Measurements from ENCODE around the gene ABCC1. TPM values are rescaled to one million over a fixed set of nuclear protein-coding genes. Genes with fewer than 3 reads are reported as not detected.

The ABCC1 gene
- total RNA-seq, 1 experiment from 2014 or later, result 16.1 TPM

- no peaks in the 10 kb centered on the region for H3F3A ChIP-seq (ENCODE audit: low read length, unreplicated experiment)
- no peak overlapping the region for H3K27ac ChIP-seq (ENCODE audit: low read length)
- no peak for DNase-seq
- no peaks in the 10 kb centered on the region for H3K79me2 ChIP-seq (ENCODE audit: low read length)
- H3K9me2 ChIP-seq (replicated peaks; ENCODE audit: low read length), result no peaks in the 10 kb centered on the region
- no peak overlapping the region for H3K4me2 ChIP-seq (ENCODE audit: low read length)
- TF ChIP-seq EZH2phosphoT487 (IDR thresholded peaks at IDR 0.05; ENCODE audit: borderline replicate concordance, low read length) (no peak), CTCF (conservative IDR thresholded peaks at IDR 0.05; ENCODE audit: low read depth, low read length) (no peak), EZH2 (IDR thresholded peaks at IDR 0.05; ENCODE audit: low read length, unreplicated experiment) (no peak)
- no peak overlapping the region for H3K4me3 ChIP-seq (ENCODE audit: low read length)
- no peak overlapping the region for H2AFZ ChIP-seq (ENCODE audit: low read length)
- H3K9ac ChIP-seq (ENCODE audit: low read length), result no peak overlapping the region
- POLR2A ChIA-PET (ENCODE audit: unreplicated experiment), result no interaction called here
- ATAC-seq, result no peak
- intact Hi-C loops (cut with micrococcal nuclease), result no loop called here
- no TSS peak for BruUV-seq (replicated peaks)
- H3K4me1 ChIP-seq (ENCODE audit: insufficient read depth, low read length), result no peaks in the 10 kb centered on the region
- CTCF ChIA-PET, result no interaction called here
- no peaks in the 10 kb centered on the region for H3K36me3 ChIP-seq (ENCODE audit: low read depth, low read length)
- no peaks in the 10 kb centered on the region for H3K9me3 ChIP-seq (ENCODE audit: low read length)
- no peaks in the 10 kb centered on the region for H4K20me1 ChIP-seq (ENCODE audit: low read length)
- no peaks in the 10 kb centered on the region for H3K27me3 ChIP-seq (ENCODE audit: low read length)
Observed at GRCh38 chr16:16168431-16168830, 219.0 kb downstream of the ABCC1 start.

- Histone ChIP-seq H3F3A (ENCODE audit: low read length, unreplicated experiment) (no peaks in the 10 kb centered on the region), H3K36me3 (ENCODE audit: low read depth, low read length) (no peaks in the 10 kb centered on the region), H3K27me3 (ENCODE audit: low read length) (no peaks in the 10 kb centered on the region), H3K9ac (ENCODE audit: low read length) (no peak overlapping the region), H4K20me1 (ENCODE audit: low read length) (no peaks in the 10 kb centered on the region), H3K9me3 (ENCODE audit: low read length) (no peaks in the 10 kb centered on the region), H3K27ac (ENCODE audit: low read length) (no peak overlapping the region), H3K4me1 (ENCODE audit: insufficient read depth, low read length) (no peaks in the 10 kb centered on the region), H3K9me2 (replicated peaks; ENCODE audit: low read length) (no peaks in the 10 kb centered on the region), H3K79me2 (ENCODE audit: low read length) (no peaks in the 10 kb centered on the region), H3K4me3 (ENCODE audit: low read length) (no peak overlapping the region), H2AFZ (ENCODE audit: low read length) (no peak overlapping the region), H3K4me2 (ENCODE audit: low read length) (no peak overlapping the region)
- no peak for DNase-seq
- no peak for TF ChIP-seq EZH2 (IDR thresholded peaks at IDR 0.05; ENCODE audit: low read length, unreplicated experiment)
- TF ChIP-seq CTCF (conservative IDR thresholded peaks at IDR 0.05; ENCODE audit: low read depth, low read length), result no peak
- TF ChIP-seq EZH2phosphoT487 (IDR thresholded peaks at IDR 0.05; ENCODE audit: borderline replicate concordance, low read length), result no peak
- BruUV-seq (replicated peaks), result no TSS peak
- intact Hi-C loops (cut with micrococcal nuclease), result no loop called here
- ATAC-seq, result no peak
- CTCF ChIA-PET, result no interaction called here
- POLR2A ChIA-PET (ENCODE audit: unreplicated experiment), result no interaction called here
Observed at GRCh38 chr16:16169615-16170014, 220.2 kb downstream of the ABCC1 start.

GRCh38 chr16:16171332-16171919 lies 222.0 kb downstream of the ABCC1 start:
- H3K4me3 ChIP-seq (ENCODE audit: low read length), result no peak overlapping the region
- DNase-seq (no peak), ATAC-seq (no peak)
- H3K9me3 ChIP-seq (ENCODE audit: low read length), result no peaks in the 10 kb centered on the region
- H3K79me2 ChIP-seq (ENCODE audit: low read length), result no peaks in the 10 kb centered on the region
- no peaks in the 10 kb centered on the region for H4K20me1 ChIP-seq (ENCODE audit: low read length)
- no peaks in the 10 kb centered on the region for H3K36me3 ChIP-seq (ENCODE audit: low read depth, low read length)
- no peak overlapping the region for H3K9ac ChIP-seq (ENCODE audit: low read length)
- H3K9me2 ChIP-seq (replicated peaks; ENCODE audit: low read length), result no peaks in the 10 kb centered on the region
- TF ChIP-seq CTCF (conservative IDR thresholded peaks at IDR 0.05; ENCODE audit: low read depth, low read length), result no peak
- no peak for TF ChIP-seq EZH2phosphoT487 (IDR thresholded peaks at IDR 0.05; ENCODE audit: borderline replicate concordance, low read length)
- TF ChIP-seq EZH2 (IDR thresholded peaks at IDR 0.05; ENCODE audit: low read length, unreplicated experiment), result no peak
- H3K27me3 ChIP-seq (ENCODE audit: low read length), result no peaks in the 10 kb centered on the region
- H3K4me1 ChIP-seq (ENCODE audit: insufficient read depth, low read length), result no peaks in the 10 kb centered on the region
- ChIA-PET CTCF (no interaction called here), POLR2A (ENCODE audit: unreplicated experiment) (no interaction called here)
- no peak overlapping the region for H2AFZ ChIP-seq (ENCODE audit: low read length)
- no peaks in the 10 kb centered on the region for H3F3A ChIP-seq (ENCODE audit: low read length, unreplicated experiment)
- H3K27ac ChIP-seq (ENCODE audit: low read length), result no peak overlapping the region
- intact Hi-C loops (cut with micrococcal nuclease), result no loop called here
- no peak overlapping the region for H3K4me2 ChIP-seq (ENCODE audit: low read length)
- BruUV-seq (replicated peaks), result no TSS peak

All from PC-3 (cell line).